Body of pancreas (tissue), 4 donors: Measurements from ENCODE around the gene CRYGN. TPM values are rescaled to one million over a fixed set of nuclear protein-coding genes. Genes with fewer than 3 reads are reported as not detected.

Experiments used
- ATAC-seq: fragments of 150-250 bp; one replicate; pipeline ENCODE4 v1.9.1; 2016
- DNase-seq, 4 donors: peaks; one replicate each; pipeline ENCODE4 v3.0.0-alpha.2; 2019
- H3K27ac ChIP-seq, 4 donors: fragments of 200-600 bp; sonication (generic); 1 replicate in 3 of 4; 2 replicates in 1 of 4; pipeline versions ENCODE4 v1.5.1 to v1.6.1; 2016 to 2019; ENCODE audit warnings: mild to moderate bottlenecking in 1 of 4, mixed read lengths in 1 of 4, moderate library complexity in 1 of 4
- H3K27me3 ChIP-seq, 2 donors: fragments of 200-600 bp; sonication (generic); one replicate each; pipeline ENCODE4 v1.6.0; 2016; ENCODE audit warnings: mild to moderate bottlenecking in 1 of 2
- H3K36me3 ChIP-seq, 2 donors: fragments of 200-600 bp; sonication (generic); replicated peaks in 1 of 2; 2 replicates each; pipeline ENCODE4 v1.5.1; 2016; ENCODE audit warnings: low read depth in 2 of 2; ENCODE audit not compliant: insufficient read depth in 1 of 2
- H3K4me1 ChIP-seq: fragments of 200-600 bp; sonication (generic); one replicate; pipeline ENCODE4 v1.6.0; 2016
- H3K4me3 ChIP-seq, 2 donors: fragments of 200-600 bp; sonication (generic); 1 replicate in 1 of 2; 2 replicates in 1 of 2; pipeline ENCODE4 v1.5.1; 2016 to 2019
- H3K9me3 ChIP-seq, 3 donors: fragments of 200-600 bp; sonication (generic); 1 replicate in 2 of 3; 2 replicates in 1 of 3; pipeline ENCODE4 v1.5.1; 2016
- CTCF ChIP-seq, 7 experiments: fragments of 450-650 bp in 4 of 7; fragments of 200-600 bp in 3 of 7; sonication (generic) in 3 of 7; IDR thresholded peaks; one replicate each; pipeline ENCODE4 v1.5.1; 2016 to 2019; ENCODE audit warnings: antibody characterized with exemption in 7 of 7
- POLR2A ChIP-seq, 3 donors: fragments of 450-650 bp; IDR thresholded peaks; one replicate each; pipeline ENCODE4 v1.6.1; 2016; ENCODE audit warnings: antibody characterized with exemption in 3 of 3, mild to moderate bottlenecking in 2 of 3
- WGBS, 2 donors: methylation state at CpG; one replicate each; pipeline ENCODE4 v1.1.5; 2017; 5-methylcytosine and 5-hydroxymethylcytosine counted together
- intact Hi-C: fragments of 100-400 bp; cut with DNase I; formaldehyde crosslinking; loops from one replicate; pipeline ENCODE4 v1.15.1; 2023
- total RNA-seq, 2 donors: library from RNA; depleted of rRNA; stranded (reverse); fragments of >200 nt; gene quantifications; one replicate each; pipeline ENCODE4 v1.1.0, GENCODE V29; 2016

Gene CRYGN
- total RNA-seq, 2 donors from 2014 or later: not detected

GRCh38 chr7:151423936-151424335 is 16.0 kb downstream of the CRYGN start:
- no peak for DNase-seq
- no peak for TF ChIP-seq POLR2A (IDR thresholded peaks at IDR 0.05)
- TF ChIP-seq CTCF (IDR thresholded peaks at IDR 0.05): no peak
- Histone ChIP-seq H3K9me3 (no peaks in the 10 kb centered on the region), H3K4me3 (no peak overlapping the region), H3K27me3 (no peaks in the 10 kb centered on the region), H3K4me1 (no peaks in the 10 kb centered on the region), H3K36me3 (no peaks in the 10 kb centered on the region), H3K27ac (no peak overlapping the region)
- intact Hi-C loops: no loop called here
- no peak for ATAC-seq
- WGBS, 2 donors: 80 to 93% methylated on average over 5 of the region's 5 CpGs

GRCh38 chr7:151423226-151423625 is 16.7 kb downstream of the CRYGN start:
- H3K9me3 ChIP-seq: no peaks in the 10 kb centered on the region
- no peaks in the 10 kb centered on the region for H3K36me3 ChIP-seq
- no peaks in the 10 kb centered on the region for H3K4me1 ChIP-seq
- 82 to 83% methylated on average over 7 of the region's 7 CpGs for WGBS, 2 donors
- H3K4me3 ChIP-seq: no peak overlapping the region
- DNase-seq (no peak), ATAC-seq (no peak)
- H3K27me3 ChIP-seq: no peaks in the 10 kb centered on the region
- no peak overlapping the region for H3K27ac ChIP-seq
- TF ChIP-seq CTCF (IDR thresholded peaks at IDR 0.05): no peak
- no peak for TF ChIP-seq POLR2A (IDR thresholded peaks at IDR 0.05)
- intact Hi-C loops: no loop called here

- no peak for ATAC-seq
- H3K27me3 ChIP-seq: no peaks in the 10 kb centered on the region
- H3K27ac ChIP-seq: no peak overlapping the region
- intact Hi-C loops: no loop called here
- 71 to 83% methylated on average over 5 of the region's 5 CpGs for WGBS, 2 donors
- TF ChIP-seq CTCF (IDR thresholded peaks at IDR 0.05) (no peak), POLR2A (IDR thresholded peaks at IDR 0.05) (no peak)
- no peaks in the 10 kb centered on the region for H3K9me3 ChIP-seq
- DNase-seq: no peak
- H3K36me3 ChIP-seq: no peaks in the 10 kb centered on the region
- no peaks in the 10 kb centered on the region for H3K4me1 ChIP-seq
- no peak overlapping the region for H3K4me3 ChIP-seq
Observed at GRCh38 chr7:151422212-151422611, 17.7 kb downstream of the CRYGN start.

GRCh38 chr7:151420144-151420543 is 19.8 kb downstream of the CRYGN start:
- H3K4me1 ChIP-seq: no peaks in the 10 kb centered on the region
- H3K27ac ChIP-seq: no peak overlapping the region
- WGBS, 2 donors: 44 to 53% methylated on average over 5 of the region's 5 CpGs

More at GRCh38 chr7:151420144-151420543, 19.8 kb downstream of the CRYGN start:
- Histone ChIP-seq H3K27me3 (no peaks in the 10 kb centered on the region), H3K36me3 (no peaks in the 10 kb centered on the region), H3K9me3 (no peaks in the 10 kb centered on the region), H3K4me3 (no peak overlapping the region)
- no peak for ATAC-seq
- intact Hi-C loops: no loop called here
- TF ChIP-seq CTCF (IDR thresholded peaks at IDR 0.05) (no peak), POLR2A (IDR thresholded peaks at IDR 0.05) (no peak)
- no peak for DNase-seq
